Stomach (tissue), 4 donors: ENCODE data around the gene ROBO1.

Source experiments
- POLR2A ChIP-seq, 4 donors: fragments of 450-650 bp; IDR thresholded peaks; one replicate each; pipeline ENCODE4 v1.6.1; 2016; ENCODE audit warnings: antibody characterized with exemption in 4 of 4, control low read depth in 2 of 4, mild to moderate bottlenecking in 1 of 4, moderate library complexity in 1 of 4
- TF ChIP-seq, protein P1 (sequence below), 7 experiments: fragments of 450-650 bp in 4 of 7; fragments of 200-600 bp in 3 of 7; sonication (generic) in 3 of 7; IDR thresholded peaks; one replicate each; pipeline ENCODE4 v1.5.1; 2016 to 2019; ENCODE audit warnings: antibody characterized with exemption in 7 of 7, control low read depth in 2 of 7, mild to moderate bottlenecking in 1 of 7

- TF ChIP-seq, protein P1, sequence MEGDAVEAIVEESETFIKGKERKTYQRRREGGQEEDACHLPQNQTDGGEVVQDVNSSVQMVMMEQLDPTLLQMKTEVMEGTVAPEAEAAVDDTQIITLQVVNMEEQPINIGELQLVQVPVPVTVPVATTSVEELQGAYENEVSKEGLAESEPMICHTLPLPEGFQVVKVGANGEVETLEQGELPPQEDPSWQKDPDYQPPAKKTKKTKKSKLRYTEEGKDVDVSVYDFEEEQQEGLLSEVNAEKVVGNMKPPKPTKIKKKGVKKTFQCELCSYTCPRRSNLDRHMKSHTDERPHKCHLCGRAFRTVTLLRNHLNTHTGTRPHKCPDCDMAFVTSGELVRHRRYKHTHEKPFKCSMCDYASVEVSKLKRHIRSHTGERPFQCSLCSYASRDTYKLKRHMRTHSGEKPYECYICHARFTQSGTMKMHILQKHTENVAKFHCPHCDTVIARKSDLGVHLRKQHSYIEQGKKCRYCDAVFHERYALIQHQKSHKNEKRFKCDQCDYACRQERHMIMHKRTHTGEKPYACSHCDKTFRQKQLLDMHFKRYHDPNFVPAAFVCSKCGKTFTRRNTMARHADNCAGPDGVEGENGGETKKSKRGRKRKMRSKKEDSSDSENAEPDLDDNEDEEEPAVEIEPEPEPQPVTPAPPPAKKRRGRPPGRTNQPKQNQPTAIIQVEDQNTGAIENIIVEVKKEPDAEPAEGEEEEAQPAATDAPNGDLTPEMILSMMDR (IDR thresholded peaks at IDR 0.05) = no peak
- TF ChIP-seq POLR2A (IDR thresholded peaks at IDR 0.05) = no peak
These were observed 751.9 kb downstream of the ROBO1 start for GRCh38 chr3:79015854-79016253.
